IPS DF 6.9 (cell line): ENCODE data around the gene AGPAT4.
A peak's percentile ranks its signal among the peaks of the same experiment; 100 is the strongest.

Source experiments
- DNase-seq: peaks from one replicate; pipeline ENCODE4 v3.0.0-alpha.2; 2013; ENCODE audit warnings: low read depth, low spot score
- H3K27ac ChIP-seq: one replicate; pipeline ENCODE4 v1.5.1; 2013; ENCODE audit warnings: low read length, control low read depth
- H3K27me3 ChIP-seq: 2 replicates; pipeline ENCODE4 v1.6.1; 2013; ENCODE audit warnings: mild to moderate bottlenecking, low read length; ENCODE audit not compliant: control insufficient read depth, insufficient read depth
- H3K36me3 ChIP-seq: 2 replicates; pipeline ENCODE4 v1.6.1; 2013; ENCODE audit warnings: low read length; ENCODE audit not compliant: control insufficient read depth, insufficient read depth
- H3K4me1 ChIP-seq: 2 replicates; pipeline ENCODE4 v1.6.1; 2013; ENCODE audit warnings: low read length; ENCODE audit not compliant: control insufficient read depth, insufficient read depth
- H3K4me3 ChIP-seq: 2 replicates; pipeline ENCODE4 v1.5.1; 2013; ENCODE audit warnings: mild to moderate bottlenecking, low read length
- H3K9me3 ChIP-seq: 2 replicates; pipeline ENCODE4 v1.6.1; 2013; ENCODE audit warnings: low read length, inconsistent platforms; ENCODE audit not compliant: control insufficient read depth, insufficient read depth
- WGBS: extraction: QIAGEN DNeasy Blood & Tissue Kit; methylation state at CpG from one replicate; pipeline ENCODE4 v1.1.7; 2013; ENCODE audit warnings: mixed read lengths, missing lambda C conversion rate; ENCODE audit not compliant: insufficient read length, insufficient coverage; 5-methylcytosine and 5-hydroxymethylcytosine counted together

Gene AGPAT4

GRCh38 chr6:161284653-161285052, 10.8 kb upstream of the AGPAT4 start:
- Histone ChIP-seq H3K4me1 (no peaks in the 10 kb centered on the region), H3K4me3 (no peak overlapping the region), H3K36me3 (no peaks in the 10 kb centered on the region), H3K27me3 (no peaks in the 10 kb centered on the region), H3K27ac (no peak overlapping the region), H3K9me3 (no peaks in the 10 kb centered on the region; the same call in 1 of the 2 replicates)
- DNase-seq = no peak
- WGBS = no CpG with 5 or more reads among the region's 5 CpGs

GRCh38 chr6:161281092-161281491, 7.2 kb upstream of the AGPAT4 start:
- Histone ChIP-seq H3K4me1 (no peaks in the 10 kb centered on the region), H3K36me3 (no peaks in the 10 kb centered on the region), H3K27ac (no peak overlapping the region), H3K4me3 (no peak overlapping the region), H3K27me3 (no peaks in the 10 kb centered on the region), H3K9me3 (no peaks in the 10 kb centered on the region; the same call in 1 of the 2 replicates)
- DNase-seq = no peak
- WGBS = no CpG with 5 or more reads among the region's 5 CpGs

- Histone ChIP-seq H3K4me1 (no peaks in the 10 kb centered on the region), H3K4me3 (no peak overlapping the region), H3K9me3 (no peaks in the 10 kb centered on the region; the same call in 1 of the 2 replicates), H3K27ac (no peak overlapping the region), H3K27me3 (no peaks in the 10 kb centered on the region), H3K36me3 (no peaks in the 10 kb centered on the region)
- WGBS = no CpG with 5 or more reads among the region's 7 CpGs
- DNase-seq = no peak
Measured at GRCh38 chr6:161279677-161280415, 6.0 kb upstream of the AGPAT4 start.

GRCh38 chr6:161276605-161277155, 2.8 kb upstream of the AGPAT4 start:
- Histone ChIP-seq H3K27ac (no peak overlapping the region), H3K27me3 (no peaks in the 10 kb centered on the region), H3K9me3 (no peaks in the 10 kb centered on the region; the same call in 1 of the 2 replicates), H3K4me3 (no peak overlapping the region), H3K36me3 (no peaks in the 10 kb centered on the region), H3K4me1 (no peaks in the 10 kb centered on the region)
- no peak for DNase-seq
- WGBS = no CpG with 5 or more reads among the region's 4 CpGs

GRCh38 chr6:161274898-161275297, 1.0 kb upstream of the AGPAT4 start:
- no CpG with 5 or more reads among the region's 2 CpGs for WGBS
- no peaks in the 10 kb centered on the region for H3K9me3 ChIP-seq
- H3K36me3 ChIP-seq = no peaks in the 10 kb centered on the region
- DNase-seq = no peak
- H3K27me3 ChIP-seq = no peaks in the 10 kb centered on the region
- H3K4me1 ChIP-seq = 0 out of 2 replicates have a peak, but pooled peaks cover 1% of the 10 kb centered on the region
- no peak overlapping the region for H3K4me3 ChIP-seq
- H3K27ac ChIP-seq = no peak overlapping the region

- Histone ChIP-seq H3K4me3 (no peak overlapping the region; the same call in 1 of the 2 replicates), H3K27me3 (no peaks in the 10 kb centered on the region), H3K36me3 (no peaks in the 10 kb centered on the region), H3K4me1 (0 out of 2 replicates have a peak, but pooled peaks cover 1% of the 10 kb centered on the region), H3K9me3 (no peaks in the 10 kb centered on the region), H3K27ac (no peak overlapping the region)
- DNase-seq = no peak
- WGBS = no CpG with 5 or more reads among the region's 8 CpGs
Measured at GRCh38 chr6:161274488-161274858, 612 bp upstream of the AGPAT4 start.

- H3K27ac ChIP-seq = no peak overlapping the region
- DNase-seq = no peak
- no peaks in the 10 kb centered on the region for H3K9me3 ChIP-seq
- H3K27me3 ChIP-seq = no peaks in the 10 kb centered on the region
- no peaks in the 10 kb centered on the region for H3K36me3 ChIP-seq
- no CpG with 5 or more reads among the region's 11 CpGs for WGBS
- H3K4me3 ChIP-seq = peak overlapping the region; percentile 83; the same call in 1 of the 2 replicates
- H3K4me1 ChIP-seq = 0 out of 2 replicates have a peak, but pooled peaks cover 1% of the 10 kb centered on the region
Measured at GRCh38 chr6:161273274-161273751, 548 bp downstream of the AGPAT4 start.

GRCh38 chr6:161272635-161273273, 1.1 kb downstream of the AGPAT4 start:
- Histone ChIP-seq H3K27ac (no peak overlapping the region), H3K36me3 (no peaks in the 10 kb centered on the region), H3K27me3 (no peaks in the 10 kb centered on the region), H3K4me3 (peak overlapping the region; percentile 83; the same call in 1 of the 2 replicates), H3K9me3 (no peaks in the 10 kb centered on the region), H3K4me1 (0 out of 2 replicates have a peak, but pooled peaks cover 1% of the 10 kb centered on the region)
- DNase-seq = no peak
- WGBS = 100% methylated on average over 1 of the region's 11 CpGs

- Histone ChIP-seq H3K4me1 (0 out of 2 replicates have a peak, but pooled peaks cover 1% of the 10 kb centered on the region), H3K27me3 (no peaks in the 10 kb centered on the region), H3K36me3 (no peaks in the 10 kb centered on the region), H3K4me3 (no peak overlapping the region), H3K9me3 (no peaks in the 10 kb centered on the region), H3K27ac (no peak overlapping the region)
- WGBS = no CpG with 5 or more reads among the region's 8 CpGs
- DNase-seq = no peak
Measured at GRCh38 chr6:161271343-161272030, 2.4 kb downstream of the AGPAT4 start.

GRCh38 chr6:161270116-161270515, 3.7 kb downstream of the AGPAT4 start:
- no peak overlapping the region for H3K4me3 ChIP-seq
- H3K27ac ChIP-seq = no peak overlapping the region
- H3K27me3 ChIP-seq = no peaks in the 10 kb centered on the region
- no CpG with 5 or more reads among the region's 5 CpGs for WGBS
- DNase-seq = no peak
- no peaks in the 10 kb centered on the region for H3K9me3 ChIP-seq
- H3K36me3 ChIP-seq = no peaks in the 10 kb centered on the region
- H3K4me1 ChIP-seq = 0 out of 2 replicates have a peak, but pooled peaks cover 1% of the 10 kb centered on the region
